ENCODE measurements around the gene CFAP221. TPM values are rescaled to one million over a fixed set of nuclear protein-coding genes. Genes with fewer than 3 reads are reported as not detected.

CFAP221 gene
- total and polyA plus RNA-seq, 7 experiments from 2014 or later, result not detected

- ATAC-seq (no peak), DNase-seq (no peak)
- ChIA-PET CTCF (no interaction called here), POLR2A (no interaction called here)
- Histone ChIP-seq H3K4me1 (ENCODE audit: control insufficient read depth in 2 of 2, insufficient read depth in 2 of 2, low read length in 2 of 2) (no peaks in the 10 kb centered on the region), H3K4me3 (ENCODE audit: low read length) (no peak overlapping the region), H3K27me3 (ENCODE audit: control insufficient read depth in 2 of 2, insufficient read depth in 2 of 2, low read length in 2 of 2) (no peaks in the 10 kb centered on the region), H3K36me3 (ENCODE audit: control insufficient read depth in 2 of 3, insufficient read depth in 3 of 3, low read length in 3 of 3) (no peaks in the 10 kb centered on the region), H3K27ac (ENCODE audit: low read depth, low read length) (no peak overlapping the region), H3K9me3 (ENCODE audit: control insufficient read depth in 2 of 3, low read length in 3 of 3) (no peaks in the 10 kb centered on the region)
- H3K27me3 Mint-ChIP-seq, result peaks cover 6 to 14% (median 9%) of the 10 kb centered on the region in 5 donors
- no peak overlapping the region for H3K27ac Mint-ChIP-seq
- no peak overlapping the region for H3K4me3 Mint-ChIP-seq
- intact Hi-C loops (cut with micrococcal nuclease), result no loop called here
- peaks cover 0 to 5% (median 0%) of the 10 kb centered on the region in 7 donors for H3K4me1 Mint-ChIP-seq
- peaks cover 0 to 4% (median 0%) of the 10 kb centered on the region in 5 donors for H3K36me3 Mint-ChIP-seq
- no peaks in the 10 kb centered on the region for H3K9me3 Mint-ChIP-seq
Measured at GRCh38 chr2:119657466-119658145, 113.4 kb downstream of the CFAP221 start.

DNA sequence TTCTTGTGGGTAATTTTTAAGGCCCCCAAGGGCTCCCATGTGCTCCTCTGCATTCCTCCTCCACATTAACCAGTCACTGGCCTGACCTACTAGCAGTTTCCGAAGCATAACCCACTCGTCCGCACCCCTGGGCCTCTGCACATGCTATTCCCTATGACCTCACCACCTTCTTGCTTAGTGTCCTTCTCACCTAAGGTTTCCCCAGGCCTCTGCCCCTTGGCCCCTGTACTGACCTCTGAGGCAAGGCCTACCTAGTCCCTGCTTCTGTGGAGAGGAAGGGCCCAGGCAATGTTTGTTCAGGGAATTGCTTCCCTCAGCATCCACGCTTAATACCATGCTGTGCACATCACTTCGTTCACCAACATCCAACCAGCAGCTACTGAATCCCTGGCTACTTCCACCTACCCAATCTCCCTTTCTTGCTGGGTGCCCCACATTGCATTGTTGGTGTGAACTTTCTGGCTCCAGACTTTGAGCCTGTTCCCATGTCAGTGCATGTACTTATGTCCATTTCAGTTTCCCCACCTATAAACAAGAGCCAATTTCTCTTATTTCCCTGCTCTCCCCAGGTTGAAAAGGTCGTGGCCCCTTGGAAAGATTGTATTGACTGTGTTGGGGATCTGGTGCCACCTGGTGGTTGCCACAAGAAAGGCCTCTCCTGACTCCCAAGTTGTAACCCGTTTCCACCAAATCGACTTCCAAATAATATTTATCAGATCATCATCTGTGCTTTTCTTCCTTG is 115.5 kb downstream of the CFAP221 start:
- peaks cover 0 to 8% (median 4%) of the 10 kb centered on the region in 5 donors for H3K36me3 Mint-ChIP-seq
- H3K27ac Mint-ChIP-seq, result peak overlapping the region in 1 of 9 donors; percentile 23
- H3K27ac ChIP-seq (ENCODE audit: low read depth, low read length), result no peak overlapping the region
- no peaks in the 10 kb centered on the region for H3K36me3 ChIP-seq (ENCODE audit: control insufficient read depth in 2 of 3, insufficient read depth in 3 of 3, low read length in 3 of 3)
- no peaks in the 10 kb centered on the region for H3K9me3 ChIP-seq (ENCODE audit: control insufficient read depth in 2 of 3, low read length in 3 of 3)
- no peaks in the 10 kb centered on the region for H3K27me3 ChIP-seq (ENCODE audit: control insufficient read depth in 2 of 2, insufficient read depth in 2 of 2, low read length in 2 of 2)
- peaks cover 0 to 3% of the 10 kb centered on the region in 2 donors for H3K4me1 ChIP-seq (ENCODE audit: control insufficient read depth in 2 of 2, insufficient read depth in 2 of 2, low read length in 2 of 2)
- peaks cover 4 to 14% (median 8%) of the 10 kb centered on the region in 5 donors for H3K27me3 Mint-ChIP-seq
- ATAC-seq, result peak; percentile 54
- CTCF ChIA-PET, result interaction anchor here (1.1 to 2.6 kb wide), 2 partner anchors 18 kb away, joined by 3 to 10 read pairs; no protein-coding TSS in a partner anchor
- no peak overlapping the region for H3K4me3 Mint-ChIP-seq
- no peak overlapping the region for H3K4me3 ChIP-seq (ENCODE audit: low read length)
- peaks cover 0 to 21% (median 5%) of the 10 kb centered on the region in 7 donors for H3K4me1 Mint-ChIP-seq
- H3K9me3 Mint-ChIP-seq, result peaks cover 0 to 4% (median 0%) of the 10 kb centered on the region in 11 donors
- DNase-seq, result peak in 4 of 9 donors; percentile 16 to 35 (median 27)
- intact Hi-C loops (cut with micrococcal nuclease), result loop anchor here (1.0 to 2.0 kb wide), 2 partner anchors 18 to 251 kb away; no protein-coding TSS in a partner anchor
- POLR2A ChIA-PET, result no interaction called here

DNA sequence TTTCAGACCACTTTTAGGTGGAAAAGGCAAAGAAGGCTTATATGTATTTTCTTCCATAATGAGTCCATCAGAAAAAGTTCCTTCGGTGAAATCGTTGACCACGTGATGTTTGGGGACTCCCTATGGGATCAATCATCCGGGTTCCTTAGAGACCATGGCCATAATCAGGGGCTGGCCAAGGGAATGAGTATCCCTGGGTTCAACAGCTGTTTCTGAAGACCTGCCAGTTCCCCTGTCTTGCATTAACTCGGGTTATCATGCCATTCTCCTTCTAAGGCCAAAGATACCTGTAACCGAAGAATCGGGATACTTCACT is 116.1 kb downstream of the CFAP221 start:
- DNase-seq, result no peak
- H3K4me3 ChIP-seq (ENCODE audit: low read length), result no peak overlapping the region
- H3K9me3 ChIP-seq (ENCODE audit: control insufficient read depth in 2 of 3, low read length in 3 of 3), result no peaks in the 10 kb centered on the region
- no peak overlapping the region for H3K27ac ChIP-seq (ENCODE audit: low read depth, low read length)
- Mint-ChIP-seq H3K4me3 (no peak overlapping the region), H3K9me3 (peaks cover 0 to 9% (median 0%) of the 10 kb centered on the region in 11 donors), H3K27me3 (peaks cover 0 to 15% (median 5%) of the 10 kb centered on the region in 5 donors), H3K27ac (peak overlapping the region in 1 of 9 donors; percentile 23), H3K4me1 (peaks cover 0 to 21% (median 5%) of the 10 kb centered on the region in 7 donors), H3K36me3 (peaks cover 0 to 9% (median 4%) of the 10 kb centered on the region in 5 donors)
- ATAC-seq, result no peak
- ChIA-PET POLR2A (no interaction called here), CTCF (interaction anchor here (0.6 to 2.6 kb wide), 3 partner anchors 18 to 42 kb away, joined by 3 to 10 read pairs (median 3); no protein-coding TSS in a partner anchor)
- H3K4me1 ChIP-seq (ENCODE audit: control insufficient read depth in 2 of 2, insufficient read depth in 2 of 2, low read length in 2 of 2), result peaks cover 0 to 3% of the 10 kb centered on the region in 2 donors
- H3K27me3 ChIP-seq (ENCODE audit: control insufficient read depth in 2 of 2, insufficient read depth in 2 of 2, low read length in 2 of 2), result no peaks in the 10 kb centered on the region
- intact Hi-C loops (cut with micrococcal nuclease), result loop anchor here (1.0 to 2.0 kb wide), 2 partner anchors 19 to 252 kb away; no protein-coding TSS in a partner anchor
- no peaks in the 10 kb centered on the region for H3K36me3 ChIP-seq (ENCODE audit: control insufficient read depth in 2 of 3, insufficient read depth in 3 of 3, low read length in 3 of 3)

DNA sequence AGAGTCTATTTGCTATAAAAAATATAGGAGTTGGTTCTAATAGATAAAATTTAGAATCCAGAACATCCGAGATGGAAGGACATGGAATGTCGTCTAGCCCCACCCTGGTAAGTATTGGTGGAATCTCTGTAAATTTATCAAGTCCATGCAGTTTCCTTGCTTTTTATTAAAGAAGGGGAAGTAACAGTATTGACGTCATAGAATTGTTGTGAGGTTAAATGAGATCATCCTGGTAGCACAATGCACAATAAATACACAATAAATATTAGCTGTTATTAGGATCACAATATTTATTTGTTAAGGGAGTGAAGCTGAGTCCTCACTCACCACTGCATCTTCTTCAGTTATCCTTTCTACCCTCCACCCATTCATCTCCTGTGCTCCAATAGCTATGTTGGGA is 118.0 kb downstream of the CFAP221 start:
- Histone ChIP-seq H3K4me3 (ENCODE audit: low read length) (no peak overlapping the region), H3K27me3 (ENCODE audit: control insufficient read depth in 2 of 2, insufficient read depth in 2 of 2, low read length in 2 of 2) (no peaks in the 10 kb centered on the region), H3K36me3 (ENCODE audit: control insufficient read depth in 2 of 3, insufficient read depth in 3 of 3, low read length in 3 of 3) (no peaks in the 10 kb centered on the region), H3K27ac (ENCODE audit: low read depth, low read length) (no peak overlapping the region), H3K9me3 (ENCODE audit: control insufficient read depth in 2 of 3, low read length in 3 of 3) (no peaks in the 10 kb centered on the region), H3K4me1 (ENCODE audit: control insufficient read depth in 2 of 2, insufficient read depth in 2 of 2, low read length in 2 of 2) (peaks cover 0 to 3% of the 10 kb centered on the region in 2 donors)
- Mint-ChIP-seq H3K36me3 (peaks cover 0 to 11% (median 4%) of the 10 kb centered on the region in 5 donors), H3K27me3 (peaks cover 0 to 22% (median 5%) of the 10 kb centered on the region in 5 donors), H3K4me1 (peaks cover 0 to 21% (median 5%) of the 10 kb centered on the region in 7 donors), H3K9me3 (peaks cover 0 to 9% (median 0%) of the 10 kb centered on the region in 11 donors), H3K27ac (no peak overlapping the region), H3K4me3 (no peak overlapping the region)
- ATAC-seq (no peak), DNase-seq (no peak)
- CTCF ChIA-PET, result interaction anchor here (1.9 to 2.6 kb wide), 2 partner anchors 21 to 91 kb away, joined by 5 to 10 read pairs; no protein-coding TSS in a partner anchor
- POLR2A ChIA-PET, result no interaction called here
- intact Hi-C loops (cut with micrococcal nuclease), result no loop called here

DNA sequence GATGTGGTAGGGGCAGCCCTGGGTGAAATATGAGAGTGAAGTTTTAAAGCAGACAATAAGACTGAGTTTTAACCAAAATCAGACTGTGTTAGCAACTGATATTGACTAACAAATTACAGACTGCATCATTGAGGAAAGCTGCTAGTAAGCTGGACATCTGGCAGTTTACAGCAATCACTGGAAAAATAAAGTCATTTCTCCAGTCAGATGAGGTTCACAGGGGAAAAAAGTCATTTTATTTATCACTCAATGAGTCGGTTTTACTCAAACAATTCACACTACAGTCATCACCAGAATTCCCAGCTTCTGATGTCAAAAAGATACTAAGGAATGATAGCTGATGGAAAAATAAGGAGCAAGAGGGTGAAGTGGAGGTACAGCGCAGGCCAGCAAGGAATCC is 124.3 kb downstream of the CFAP221 start:
- peaks cover 0 to 23% (median 4%) of the 10 kb centered on the region in 5 donors for H3K27me3 Mint-ChIP-seq

DNA sequence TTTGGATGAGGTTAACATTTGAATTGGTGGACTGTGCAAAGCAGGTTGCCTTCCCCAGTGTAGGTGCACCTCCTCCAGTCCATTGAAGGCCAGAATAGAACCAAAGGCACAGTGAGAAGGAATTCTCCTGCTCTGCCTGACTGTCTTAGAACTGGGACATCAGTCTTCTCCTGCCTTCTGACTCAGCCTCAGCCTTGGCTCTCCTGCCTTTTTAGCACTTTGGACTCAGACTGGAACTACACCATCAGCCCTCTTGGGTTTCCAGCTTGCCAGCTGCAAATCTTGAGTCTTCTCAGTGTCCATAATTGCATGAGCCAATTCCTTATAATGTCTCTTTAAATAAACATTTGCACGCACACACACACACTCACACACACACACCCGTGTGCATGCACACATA is 126.8 kb downstream of the CFAP221 start:
- no peak for ATAC-seq
- POLR2A ChIA-PET, result no interaction called here
- peaks cover 0 to 3% (median 0%) of the 10 kb centered on the region in 7 donors for H3K4me1 Mint-ChIP-seq
- no peaks in the 10 kb centered on the region for H3K27me3 ChIP-seq (ENCODE audit: control insufficient read depth in 2 of 2, insufficient read depth in 2 of 2, low read length in 2 of 2)
- DNase-seq, result no peak
- peaks cover 0 to 17% (median 0%) of the 10 kb centered on the region in 5 donors for H3K27me3 Mint-ChIP-seq
- H3K36me3 ChIP-seq (ENCODE audit: control insufficient read depth in 2 of 3, insufficient read depth in 3 of 3, low read length in 3 of 3), result no peaks in the 10 kb centered on the region
- H3K27ac Mint-ChIP-seq, result peak overlapping the region in 2 of 9 donors; percentile 27 to 29
- CTCF ChIA-PET, result no interaction called here
- no peaks in the 10 kb centered on the region for H3K9me3 ChIP-seq (ENCODE audit: control insufficient read depth in 2 of 3, low read length in 3 of 3)
- intact Hi-C loops (cut with micrococcal nuclease), result loop anchor here in 1 of 2 donors (10.0 kb wide), 2 partner anchors 1656 to 1856 kb away; partner anchors contain the start of genes CCDC93 and DDX18
- H3K4me3 ChIP-seq (ENCODE audit: low read length), result no peak overlapping the region
- H3K4me1 ChIP-seq (ENCODE audit: control insufficient read depth in 2 of 2, insufficient read depth in 2 of 2, low read length in 2 of 2), result no peaks in the 10 kb centered on the region
- H3K9me3 Mint-ChIP-seq, result no peaks in the 10 kb centered on the region
- no peak overlapping the region for H3K4me3 Mint-ChIP-seq
- no peaks in the 10 kb centered on the region for H3K36me3 Mint-ChIP-seq
- H3K27ac ChIP-seq (ENCODE audit: low read depth, low read length), result no peak overlapping the region

More for the DNA sequence above, 124.3 kb downstream of the CFAP221 start:
- DNase-seq, result no peak
- CTCF ChIA-PET, result no interaction called here
- POLR2A ChIA-PET, result interaction anchor here (1.0 kb wide), 1 partner anchor 10 kb away, joined by 3 read pairs; the partner anchor contains the start of gene TMEM177
- Histone ChIP-seq H3K4me3 (ENCODE audit: low read length) (no peak overlapping the region), H3K4me1 (ENCODE audit: control insufficient read depth in 2 of 2, insufficient read depth in 2 of 2, low read length in 2 of 2) (peaks cover 0 to 2% of the 10 kb centered on the region in 2 donors), H3K27ac (ENCODE audit: low read depth, low read length) (no peak overlapping the region), H3K27me3 (ENCODE audit: control insufficient read depth in 2 of 2, insufficient read depth in 2 of 2, low read length in 2 of 2) (no peaks in the 10 kb centered on the region), H3K9me3 (ENCODE audit: control insufficient read depth in 2 of 3, low read length in 3 of 3) (no peaks in the 10 kb centered on the region), H3K36me3 (ENCODE audit: control insufficient read depth in 2 of 3, insufficient read depth in 3 of 3, low read length in 3 of 3) (no peaks in the 10 kb centered on the region)
- H3K27ac Mint-ChIP-seq, result peak overlapping the region in 1 of 9 donors; percentile 32
- H3K4me1 Mint-ChIP-seq, result peaks cover 0 to 10% (median 3%) of the 10 kb centered on the region in 7 donors
- peaks cover 0 to 9% (median 0%) of the 10 kb centered on the region in 11 donors for H3K9me3 Mint-ChIP-seq
- H3K4me3 Mint-ChIP-seq, result no peak overlapping the region
- intact Hi-C loops (cut with micrococcal nuclease), result no loop called here
- peaks cover 0 to 7% (median 0%) of the 10 kb centered on the region in 5 donors for H3K36me3 Mint-ChIP-seq
- ATAC-seq, result no peak
